Activated naive CD4-positive, alpha-beta T cell treated with Interleukin-2 at 50 U/mL for 16 hours (primary cell): Measurements from ENCODE around the gene PLS1.
"Not testable (repeated sequence)": the region's sequence is repeated elsewhere in the genome, so short reads cannot be mapped to it uniquely, and the experiment has no call there.

Source experiments
- DNase-seq: peaks from one replicate; pipeline ENCODE4 v3.0.0-alpha.2; 2020

PLS1 gene

GRCh38 chr3:142596726-142597088, 514 bp downstream of the PLS1 start:
- DNase-seq, result no peak

- DNase-seq, result no peak
These were observed 1.7 kb downstream of the PLS1 start for GRCh38 chr3:142597906-142598305.

- DNase-seq, result no peak
These were observed 5.5 kb downstream of the PLS1 start for GRCh38 chr3:142601713-142602112.

GRCh38 chr3:142602619-142603385, 6.6 kb downstream of the PLS1 start:
- DNase-seq, result no peak

- not testable (repeated sequence) for DNase-seq
These were observed 7.2 kb downstream of the PLS1 start for GRCh38 chr3:142603386-142603705.

- no peak for DNase-seq
These were observed 8.7 kb downstream of the PLS1 start for GRCh38 chr3:142604940-142605339.

GRCh38 chr3:142608631-142609030, 12.4 kb downstream of the PLS1 start:
- DNase-seq, result no peak

GRCh38 chr3:142609136-142609535, 12.9 kb downstream of the PLS1 start:
- no peak for DNase-seq

- DNase-seq, result no peak
These were observed 15.0 kb downstream of the PLS1 start for GRCh38 chr3:142611206-142611605.

GRCh38 chr3:142613491-142613890, 17.3 kb downstream of the PLS1 start:
- no peak for DNase-seq

- DNase-seq, result no peak
These were observed 17.9 kb downstream of the PLS1 start for GRCh38 chr3:142614059-142614626.

GRCh38 chr3:142615171-142615570, 19.0 kb downstream of the PLS1 start:
- DNase-seq, result no peak

- DNase-seq, result no peak
These were observed 22.8 kb downstream of the PLS1 start for GRCh38 chr3:142618917-142619461.

- DNase-seq, result no peak
These were observed 26.2 kb downstream of the PLS1 start for GRCh38 chr3:142622405-142622804.

- DNase-seq, result no peak
These were observed 27.0 kb downstream of the PLS1 start for GRCh38 chr3:142623194-142623593.

GRCh38 chr3:142624341-142625152, 28.4 kb downstream of the PLS1 start:
- DNase-seq, result no peak

- no peak for DNase-seq
These were observed 28.9 kb downstream of the PLS1 start for GRCh38 chr3:142625153-142625440.

GRCh38 chr3:142626971-142627370, 30.8 kb downstream of the PLS1 start:
- no peak for DNase-seq

- DNase-seq, result no peak
These were observed 32.6 kb downstream of the PLS1 start for GRCh38 chr3:142628801-142629200.

- no peak for DNase-seq
These were observed 36.9 kb downstream of the PLS1 start for GRCh38 chr3:142633073-142633472.

- DNase-seq, result no peak
These were observed 39.9 kb downstream of the PLS1 start for GRCh38 chr3:142636050-142636449.

GRCh38 chr3:142636664-142637063, 40.5 kb downstream of the PLS1 start:
- no peak for DNase-seq

GRCh38 chr3:142638291-142638690, 42.1 kb downstream of the PLS1 start:
- DNase-seq, result no peak

- DNase-seq, result no peak
These were observed 45.3 kb downstream of the PLS1 start for GRCh38 chr3:142641504-142641903.
